AG08395 (cell line): ENCODE results near the gene SH3GL2.

ENCODE experiments used
- DNase-seq: peaks from one replicate; pipeline ENCODE4 v3.0.0; 2012; ENCODE audit warnings: mixed read lengths, low spot score

The SH3GL2 gene

GRCh38 chr9:17813798-17814197, 234.9 kb downstream of the SH3GL2 start:
- no peak for DNase-seq

- DNase-seq = no peak
These were observed 237.7 kb downstream of the SH3GL2 start for GRCh38 chr9:17816431-17817027.

- no peak for DNase-seq
These were observed 245.3 kb downstream of the SH3GL2 start for GRCh38 chr9:17824191-17824590.

DNA sequence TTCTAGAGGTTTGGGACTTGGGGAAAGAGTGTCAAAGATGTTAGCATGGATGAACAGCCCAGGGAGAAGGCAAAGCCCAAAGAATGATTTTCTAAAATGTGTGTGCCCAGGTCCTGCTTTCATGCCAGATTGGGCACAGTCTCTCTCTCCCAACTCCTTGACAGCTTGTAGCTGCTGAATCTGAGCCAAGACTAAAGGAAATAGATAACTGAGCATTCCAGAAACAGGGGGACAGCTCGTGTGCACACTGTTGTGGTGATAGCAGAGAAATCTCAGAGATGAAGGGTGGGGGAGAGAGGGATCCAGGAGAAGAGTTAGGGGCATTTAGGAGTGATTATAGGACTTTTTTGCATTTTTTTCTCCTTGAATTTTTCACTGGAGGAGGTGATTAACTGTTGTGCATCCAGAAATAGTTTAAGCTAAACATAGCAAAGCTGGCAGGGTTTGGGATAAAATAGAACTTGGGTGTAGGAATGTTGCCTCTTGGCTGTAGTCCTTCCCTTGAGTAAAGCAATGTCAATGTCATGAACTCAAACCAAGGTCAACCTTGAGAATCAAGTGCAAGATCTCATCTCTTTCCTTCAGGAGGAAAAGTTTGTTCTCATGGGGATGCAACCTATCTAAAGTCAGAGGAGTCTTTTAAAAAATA, 245.9 kb downstream of the SH3GL2 start:
- no peak for DNase-seq

- DNase-seq = no peak
These were observed 246.4 kb downstream of the SH3GL2 start for GRCh38 chr9:17825265-17825659.

DNA sequence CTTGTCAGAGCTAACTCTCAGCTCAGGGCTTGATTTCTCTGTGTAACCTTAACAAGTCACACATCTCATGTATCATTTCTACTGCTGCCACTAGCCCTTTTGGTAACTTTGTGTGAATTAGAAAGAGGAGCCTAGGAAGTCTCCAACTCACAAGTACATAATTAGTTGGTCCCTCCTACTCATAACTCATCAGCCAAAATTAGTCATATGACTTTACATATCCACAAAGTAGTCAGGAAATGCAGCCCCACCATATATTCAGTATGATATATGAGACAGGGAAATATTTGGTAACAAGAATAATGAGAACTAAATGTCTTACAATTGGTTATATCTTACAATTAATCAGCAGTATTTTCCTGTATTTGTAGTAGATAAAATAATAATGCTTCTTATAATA, 250.2 kb downstream of the SH3GL2 start:
- DNase-seq = no peak

- no peak for DNase-seq
These were observed 251.0 kb downstream of the SH3GL2 start for GRCh38 chr9:17829812-17830385.

GRCh38 chr9:17832812-17833211, 253.9 kb downstream of the SH3GL2 start:
- no peak for DNase-seq

DNA sequence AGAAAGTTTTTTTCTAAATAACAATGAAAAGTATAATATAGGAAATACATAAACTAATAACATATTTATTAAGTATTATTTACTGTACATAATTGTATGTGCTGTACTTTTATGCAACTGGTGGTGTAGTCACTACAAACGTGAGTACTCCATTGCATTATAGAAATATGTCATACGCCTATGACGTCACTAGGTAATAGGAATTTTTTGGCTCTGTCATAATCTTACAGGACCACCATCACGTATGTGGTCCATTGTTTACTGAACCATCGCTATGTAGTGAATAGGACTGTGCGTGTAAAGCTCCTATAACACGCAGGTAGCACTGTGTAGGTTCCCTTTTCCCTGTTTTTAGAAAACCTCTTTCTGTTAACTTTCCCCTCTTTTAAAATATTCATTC, 255.0 kb downstream of the SH3GL2 start:
- DNase-seq = no peak

DNA sequence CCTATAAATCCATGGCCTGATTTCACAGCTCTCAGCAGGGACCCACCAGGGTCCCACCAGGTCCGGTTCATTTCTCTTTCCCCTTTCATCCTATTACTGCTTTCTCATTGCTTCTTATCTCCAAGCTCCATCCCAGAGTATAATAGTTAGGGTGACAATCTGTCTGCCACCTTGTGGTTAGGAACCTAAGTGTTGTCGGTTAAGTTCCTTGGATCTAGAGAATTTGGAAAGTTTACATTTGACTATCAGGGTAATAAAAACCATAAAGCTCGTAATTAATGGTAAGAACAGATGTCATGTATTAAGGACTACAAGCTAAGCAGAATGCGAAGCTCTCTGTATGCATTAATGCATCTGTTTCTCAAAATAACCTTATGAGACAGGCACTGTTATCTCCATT, 259.1 kb downstream of the SH3GL2 start:
- DNase-seq = no peak

DNA sequence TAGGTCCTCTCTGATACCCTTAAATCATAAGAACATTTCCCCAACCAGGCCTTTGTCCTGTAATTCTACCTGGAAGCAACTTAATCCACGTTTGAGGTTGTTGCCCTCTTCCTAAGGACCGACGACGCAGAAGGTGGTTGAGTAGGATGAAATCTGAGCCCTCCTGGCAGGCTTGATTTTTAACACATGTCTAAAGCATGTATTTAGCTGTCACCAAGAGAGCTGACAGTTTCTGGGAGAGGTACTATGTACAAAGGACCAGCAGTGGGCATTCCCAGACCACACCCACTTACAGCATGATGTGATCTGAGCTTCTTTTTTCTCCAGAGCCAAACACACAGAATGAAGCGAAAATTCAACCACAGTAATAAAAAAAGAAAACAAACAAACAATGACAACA, 260.9 kb downstream of the SH3GL2 start:
- DNase-seq = no peak

GRCh38 chr9:17843236-17843635, 264.4 kb downstream of the SH3GL2 start:
- no peak for DNase-seq
